DOHH2 (cell line): ENCODE results near the gene PAX2.

Experiments
- H3F3A ChIP-seq: fragments of 200-600 bp; sonication (generic), shearing (Covaris generic); 2 replicates; pipeline ENCODE4 v1.6.0; 2016; ENCODE audit warnings: antibody characterized with exemption, mild to moderate bottlenecking; ENCODE audit not compliant: control insufficient read depth, insufficient read depth
- H3K27ac ChIP-seq: fragments of 200-600 bp; sonication (generic); 2 replicates; pipeline ENCODE4 v1.5.1; 2014; ENCODE audit warnings: low read depth, mild to moderate bottlenecking, low read length, moderate library complexity
- H3K27me3 ChIP-seq: fragments of 200-600 bp; sonication (generic); 2 replicates; pipeline ENCODE4 v1.6.1; 2014; ENCODE audit warnings: mild to moderate bottlenecking, low read length, mixed read lengths; ENCODE audit not compliant: control insufficient read depth
- H3K36me3 ChIP-seq: fragments of 200-600 bp; sonication (generic); 2 replicates; pipeline ENCODE4 v1.6.1; 2014; ENCODE audit warnings: mild to moderate bottlenecking, low read length, moderate library complexity, mixed read lengths; ENCODE audit not compliant: control insufficient read depth
- H3K4me1 ChIP-seq: fragments of 200-600 bp; sonication (generic); 2 replicates; pipeline ENCODE4 v1.6.1; 2014; ENCODE audit warnings: mild to moderate bottlenecking, low read length, mixed read lengths; ENCODE audit not compliant: control insufficient read depth
- H3K4me2 ChIP-seq: fragments of 200-600 bp; sonication (generic); 2 replicates; pipeline ENCODE4 v1.6.0; 2014; ENCODE audit warnings: mild to moderate bottlenecking, low read length, moderate library complexity
- H3K4me3 ChIP-seq: fragments of 200-600 bp; sonication (generic); 2 replicates; pipeline ENCODE4 v1.5.1; 2014; ENCODE audit warnings: mild to moderate bottlenecking, low read length, mixed read lengths
- H3K79me2 ChIP-seq: fragments of 200-600 bp; sonication (generic); 2 replicates; pipeline ENCODE4 v1.6.1; 2014; ENCODE audit warnings: mild to moderate bottlenecking, low read length, mixed read lengths; ENCODE audit not compliant: control insufficient read depth
- H3K9me2 ChIP-seq: fragments of 200-600 bp; sonication (generic); replicated peaks from 2 replicates; pipeline ENCODE4 v1.6.1; 2014; ENCODE audit warnings: mild to moderate bottlenecking, low read length, mixed read lengths; ENCODE audit not compliant: control insufficient read depth
- H3K9me3 ChIP-seq: fragments of 200-600 bp; sonication (generic); 2 replicates; pipeline ENCODE4 v1.6.1; 2014; ENCODE audit warnings: antibody characterized with exemption, low read length, mixed read lengths; ENCODE audit not compliant: control insufficient read depth, insufficient read depth
- H4K20me1 ChIP-seq: fragments of 200-600 bp; sonication (generic); 2 replicates; pipeline ENCODE4 v1.6.0; 2014; ENCODE audit warnings: low read depth, mild to moderate bottlenecking, antibody characterized with exemption, low read length, moderate library complexity; ENCODE audit not compliant: control insufficient read depth, insufficient read depth
- EZH2phosphoT487 ChIP-seq: fragments of 200-600 bp; sonication (generic); IDR thresholded peaks from 2 replicates; pipeline ENCODE4 v1.6.1; 2017; ENCODE audit warnings: borderline replicate concordance, mild to moderate bottlenecking, antibody characterized with exemption, low read length, moderate library complexity, mixed read lengths
- TF ChIP-seq, protein P1 (sequence below): fragments of 200-600 bp; sonication (generic); IDR thresholded peaks from one replicate; pipeline ENCODE4 v1.5.1; 2014; ENCODE audit warnings: antibody characterized with exemption, mild to moderate bottlenecking, low read depth, low read length; ENCODE audit not compliant: poor library complexity, severe bottlenecking

Gene PAX2

DNA sequence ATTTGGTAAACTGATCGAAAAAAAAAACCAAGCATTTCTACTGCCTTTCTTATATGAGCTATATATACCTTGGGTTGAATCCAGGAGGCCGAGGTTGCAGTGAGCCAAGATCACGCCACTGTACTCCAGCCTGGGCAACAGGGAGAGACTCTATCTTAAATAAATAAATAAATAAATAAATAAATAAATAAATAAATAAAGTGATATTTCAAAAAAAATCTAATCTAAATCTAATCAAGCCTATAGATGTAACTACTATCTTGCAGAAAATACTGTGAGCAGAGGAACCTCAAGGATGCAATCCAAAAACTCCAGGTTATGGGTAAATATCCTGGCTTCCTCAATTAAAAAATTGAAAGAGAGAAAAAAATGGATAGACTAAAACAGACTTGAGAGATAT, 96.1 kb downstream of the PAX2 start:
- Histone ChIP-seq H3K9me3 (no peaks in the 10 kb centered on the region), H3K27me3 (peaks cover 19% of the 10 kb centered on the region), H3K4me3 (no peak overlapping the region), H3K4me2 (no peak overlapping the region), H3K9me2 (no peaks in the 10 kb centered on the region), H3F3A (no peaks in the 10 kb centered on the region), H3K27ac (no peak overlapping the region), H3K36me3 (no peaks in the 10 kb centered on the region), H3K4me1 (peaks cover 6% of the 10 kb centered on the region; the same call in 1 of the 2 replicates), H4K20me1 (no peaks in the 10 kb centered on the region), H3K79me2 (no peaks in the 10 kb centered on the region)
- TF ChIP-seq, protein P1, sequence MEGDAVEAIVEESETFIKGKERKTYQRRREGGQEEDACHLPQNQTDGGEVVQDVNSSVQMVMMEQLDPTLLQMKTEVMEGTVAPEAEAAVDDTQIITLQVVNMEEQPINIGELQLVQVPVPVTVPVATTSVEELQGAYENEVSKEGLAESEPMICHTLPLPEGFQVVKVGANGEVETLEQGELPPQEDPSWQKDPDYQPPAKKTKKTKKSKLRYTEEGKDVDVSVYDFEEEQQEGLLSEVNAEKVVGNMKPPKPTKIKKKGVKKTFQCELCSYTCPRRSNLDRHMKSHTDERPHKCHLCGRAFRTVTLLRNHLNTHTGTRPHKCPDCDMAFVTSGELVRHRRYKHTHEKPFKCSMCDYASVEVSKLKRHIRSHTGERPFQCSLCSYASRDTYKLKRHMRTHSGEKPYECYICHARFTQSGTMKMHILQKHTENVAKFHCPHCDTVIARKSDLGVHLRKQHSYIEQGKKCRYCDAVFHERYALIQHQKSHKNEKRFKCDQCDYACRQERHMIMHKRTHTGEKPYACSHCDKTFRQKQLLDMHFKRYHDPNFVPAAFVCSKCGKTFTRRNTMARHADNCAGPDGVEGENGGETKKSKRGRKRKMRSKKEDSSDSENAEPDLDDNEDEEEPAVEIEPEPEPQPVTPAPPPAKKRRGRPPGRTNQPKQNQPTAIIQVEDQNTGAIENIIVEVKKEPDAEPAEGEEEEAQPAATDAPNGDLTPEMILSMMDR: no peak
- TF ChIP-seq EZH2phosphoT487: no peak

DNA sequence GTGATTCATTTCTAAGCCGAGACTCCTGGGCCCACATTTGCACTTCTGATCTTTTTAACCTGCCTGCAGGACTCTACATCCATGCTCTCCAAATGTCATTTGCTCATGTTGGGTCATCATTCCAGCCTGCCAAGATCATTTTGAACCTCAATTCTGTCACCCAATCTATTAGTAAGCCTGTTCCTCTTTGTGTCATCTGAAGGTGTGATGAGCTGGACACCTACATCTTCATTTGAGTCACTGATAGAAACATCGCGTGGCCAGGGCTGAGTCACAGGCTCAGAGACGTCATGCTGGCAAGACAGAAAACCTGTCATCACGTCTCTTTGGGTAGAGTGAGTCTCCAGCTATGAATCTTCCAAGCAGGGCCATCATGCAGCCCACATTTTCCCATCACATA, 102.1 kb downstream of the PAX2 start:
- no peaks in the 10 kb centered on the region for H3K79me2 ChIP-seq
- no peaks in the 10 kb centered on the region for H3K4me1 ChIP-seq
- TF ChIP-seq EZH2phosphoT487: no peak
- TF ChIP-seq, protein P1: no peak
- H3F3A ChIP-seq: no peaks in the 10 kb centered on the region
- no peak overlapping the region for H3K4me3 ChIP-seq
- no peaks in the 10 kb centered on the region for H3K9me3 ChIP-seq
- H4K20me1 ChIP-seq: no peaks in the 10 kb centered on the region
- no peaks in the 10 kb centered on the region for H3K9me2 ChIP-seq
- H3K27me3 ChIP-seq: peaks cover 19% of the 10 kb centered on the region
- H3K4me2 ChIP-seq: no peak overlapping the region
- H3K36me3 ChIP-seq: no peaks in the 10 kb centered on the region
- no peak overlapping the region for H3K27ac ChIP-seq

DNA sequence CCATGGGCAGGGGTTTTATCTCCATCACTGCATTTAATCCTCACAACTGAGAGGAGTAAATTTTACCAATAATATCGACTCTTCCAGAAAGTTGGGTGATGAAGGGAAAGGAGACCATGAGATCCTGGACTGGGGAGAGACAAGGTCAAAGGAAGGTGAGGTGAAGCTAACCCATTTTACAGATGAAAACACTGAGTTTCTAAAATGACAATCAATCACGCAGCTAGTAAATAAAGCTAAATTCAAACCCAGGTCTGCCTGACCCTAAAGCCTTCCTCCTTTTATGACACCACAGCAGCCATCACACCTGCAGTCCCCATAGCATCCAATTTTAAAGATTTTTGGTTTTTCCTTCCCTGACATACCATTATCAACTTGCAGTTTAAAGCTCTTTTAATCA, 103.4 kb downstream of the PAX2 start:
- Histone ChIP-seq H3K9me3 (no peaks in the 10 kb centered on the region), H3K27ac (no peak overlapping the region), H4K20me1 (no peaks in the 10 kb centered on the region), H3K4me1 (no peaks in the 10 kb centered on the region), H3K79me2 (no peaks in the 10 kb centered on the region), H3K4me2 (no peak overlapping the region), H3K4me3 (no peak overlapping the region), H3F3A (no peaks in the 10 kb centered on the region), H3K36me3 (no peaks in the 10 kb centered on the region), H3K27me3 (peaks cover 19% of the 10 kb centered on the region), H3K9me2 (no peaks in the 10 kb centered on the region)
- TF ChIP-seq, protein P1: no peak
- TF ChIP-seq EZH2phosphoT487: no peak

DNA sequence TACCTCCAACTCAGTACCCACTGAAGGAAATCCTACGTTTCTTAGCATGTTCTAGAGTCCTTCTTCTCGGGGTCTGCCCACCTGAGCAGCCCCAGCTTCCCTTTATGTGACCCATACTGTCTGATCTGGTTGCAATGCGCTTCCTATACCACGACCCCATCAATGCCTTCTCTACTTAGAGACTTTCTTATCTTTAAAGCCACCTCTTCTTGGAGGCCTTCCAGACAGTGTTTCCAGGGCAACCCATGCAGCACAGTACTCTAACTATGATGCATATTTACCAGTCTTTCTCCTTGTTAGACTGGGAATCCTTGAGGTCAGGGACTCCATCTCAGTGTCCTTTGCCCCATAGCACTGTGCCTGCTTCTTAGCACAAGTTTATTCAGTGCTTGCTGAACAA, 112.9 kb downstream of the PAX2 start:
- H3F3A ChIP-seq: no peaks in the 10 kb centered on the region
- no peaks in the 10 kb centered on the region for H4K20me1 ChIP-seq
- peaks cover 26% of the 10 kb centered on the region for H3K27me3 ChIP-seq
- H3K4me1 ChIP-seq: no peaks in the 10 kb centered on the region
- H3K27ac ChIP-seq: no peak overlapping the region
- no peak for TF ChIP-seq EZH2phosphoT487
- TF ChIP-seq, protein P1: no peak
- H3K9me3 ChIP-seq: no peaks in the 10 kb centered on the region
- H3K79me2 ChIP-seq: no peaks in the 10 kb centered on the region
- no peak overlapping the region for H3K4me3 ChIP-seq
- H3K36me3 ChIP-seq: no peaks in the 10 kb centered on the region
- no peak overlapping the region for H3K4me2 ChIP-seq
- no peaks in the 10 kb centered on the region for H3K9me2 ChIP-seq
